HG02798 (cell line): ENCODE measurements around the gene PTPRCAP.
"Not testable (repeated sequence)": the region's sequence is repeated elsewhere in the genome, so short reads cannot be mapped to it uniquely, and the experiment has no call there.

Experiments used
- ATAC-seq: cut with Tn5 transposase; IDR thresholded peaks from one replicate; pipeline ENCODE4 v1.9.1; 2021; ENCODE audit warnings: mild to moderate bottlenecking; ENCODE audit not compliant: unreplicated experiment, poor library complexity

PTPRCAP gene

GRCh38 chr11:67437082-67437808, at the start of gene PTPRCAP:
PTPRCAP (minus strand) TSS chr11:67437682; CDS start chr11:67437619, 63 bp downstream.
- peak; percentile 15 for ATAC-seq

- ATAC-seq, result peak; percentile 35
Measured at GRCh38 chr11:67486481-67487195, 49.2 kb upstream of the PTPRCAP start.

GRCh38 chr11:67485873-67486361, 48.4 kb upstream of the PTPRCAP start:
- peak; percentile 17 for ATAC-seq

- ATAC-seq, result no peak
Measured at GRCh38 chr11:67484847-67485311, 47.4 kb upstream of the PTPRCAP start.

- ATAC-seq, result no peak
Measured at GRCh38 chr11:67483831-67484665, 46.6 kb upstream of the PTPRCAP start.

GRCh38 chr11:67482827-67483798, 45.6 kb upstream of the PTPRCAP start, which contains the start of gene AIP:
AIP (plus strand) TSS chr11:67483026; CDS start chr11:67483159, 133 bp downstream.
- ATAC-seq, result peak; percentile 77

GRCh38 chr11:67482275-67482826, 44.9 kb upstream of the PTPRCAP start:
- ATAC-seq, result no peak

- not testable (repeated sequence) for ATAC-seq
Measured at GRCh38 chr11:67477344-67478050, 40.0 kb upstream of the PTPRCAP start.

GRCh38 chr11:67476692-67477091, 39.2 kb upstream of the PTPRCAP start:
- not testable (repeated sequence) for ATAC-seq

GRCh38 chr11:67472882-67473281, 35.4 kb upstream of the PTPRCAP start:
- ATAC-seq, result no peak

- no peak for ATAC-seq
Measured at GRCh38 chr11:67470337-67471002, 33.0 kb upstream of the PTPRCAP start.

- ATAC-seq, result no peak
Measured at GRCh38 chr11:67469508-67469811, 32.0 kb upstream of the PTPRCAP start.

GRCh38 chr11:67468759-67469507, 31.5 kb upstream of the PTPRCAP start, which contains the start of gene TMEM134:
TMEM134 (minus strand) TSS chr11:67469251; CDS start chr11:67469192, 59 bp downstream.
- ATAC-seq, result peak; percentile 79

- ATAC-seq, result no peak
Measured at GRCh38 chr11:67468456-67468758, 30.9 kb upstream of the PTPRCAP start.

GRCh38 chr11:67468056-67468455, 30.6 kb upstream of the PTPRCAP start:
- no peak for ATAC-seq

GRCh38 chr11:67466962-67467771, 29.7 kb upstream of the PTPRCAP start:
- ATAC-seq, result no peak

GRCh38 chr11:67466367-67466766, 28.9 kb upstream of the PTPRCAP start:
- no peak for ATAC-seq
